T-cell (primary cell): ENCODE measurements around the gene ASB13. TPM values are rescaled to one million over a fixed set of nuclear protein-coding genes. Genes with fewer than 3 reads are reported as not detected.

ENCODE experiments used
- ATAC-seq, 4 experiments: fragments of 200-7000 bp in 3 of 4; fragments of 150-1000 bp in 1 of 4; cut with Tn5 transposase; replicated peaks in 1 of 4; 1 replicate in 3 of 4; 2 replicates in 1 of 4; pipeline ENCODE4 v1.10.0; 2021; ENCODE audit warnings: moderate library complexity in 3 of 4, mild to moderate bottlenecking in 2 of 4, moderate number of reproducible peaks in 1 of 4
- CTCF ChIA-PET, 2 donors: fragments of 300-600 bp; sonication (Branson Sonifier 250); formaldehyde crosslinking; loops; one replicate each; lab custom pipeline; 2022; ENCODE audit warnings: antibody characterized with exemption in 2 of 2; lab: Charles Lee
- POLR2A ChIA-PET, 2 donors: fragments of 300-600 bp; sonication (Branson Sonifier 250); formaldehyde crosslinking; loops; one replicate each; lab custom pipeline; 2022; ENCODE audit warnings: antibody characterized with exemption in 2 of 2; lab: Charles Lee
- DNase-seq, 35 experiments: peaks; one replicate each; pipeline versions ENCODE4 v3.0.0 to v3.0.0-alpha.2; 2013 to 2023
- H3K27ac ChIP-seq: one replicate; pipeline ENCODE4 v1.5.1; 2013; ENCODE audit warnings: low read length
- H3K27me3 ChIP-seq, 2 experiments: replicated peaks in 1 of 2; 1 replicate in 1 of 2; 2 replicates in 1 of 2; pipeline versions ENCODE4 v1.6.1 to v1.7.0; 2013; ENCODE audit warnings: low read length in 1 of 2, mixed read lengths in 1 of 2; ENCODE audit not compliant: control insufficient read depth in 2 of 2, insufficient read depth in 2 of 2; ENCODE audit errors: extremely low read depth in 1 of 2
- H3K36me3 ChIP-seq, 2 donors: 1 replicate in 1 of 2; 2 replicates in 1 of 2; pipeline versions ENCODE4 v1.6.1 to v1.7.0; 2013; ENCODE audit warnings: low read length in 1 of 2; ENCODE audit not compliant: control insufficient read depth in 2 of 2, insufficient read depth in 1 of 2; ENCODE audit errors: extremely low read depth in 1 of 2
- H3K4me1 ChIP-seq, 2 experiments: 1 replicate in 1 of 2; 2 replicates in 1 of 2; pipeline versions ENCODE4 v1.6.1 to v1.7.0; 2013; ENCODE audit warnings: low read length in 2 of 2, mixed read lengths in 1 of 2; ENCODE audit not compliant: insufficient read depth in 2 of 2, control insufficient read depth in 1 of 2; ENCODE audit errors: extremely low read depth in 1 of 2
- H3K4me3 ChIP-seq, 2 donors: 1 replicate in 1 of 2; 2 replicates in 1 of 2; pipeline versions ENCODE4 v1.5.1 to v1.7.0; 2013; ENCODE audit warnings: mild to moderate bottlenecking in 2 of 2, low read length in 1 of 2, moderate library complexity in 1 of 2; ENCODE audit not compliant: control insufficient read depth in 1 of 2; ENCODE audit errors: extremely low read depth in 1 of 2
- H3K9me3 ChIP-seq: 2 replicates; pipeline ENCODE4 v1.7.0; 2013
- H3K27ac Mint-ChIP-seq, 2 donors: one replicate each; pipeline ENCODE4 v1.8.0; 2020 to 2021; ENCODE audit warnings: mild to moderate bottlenecking in 2 of 2, mixed read lengths in 2 of 2
- H3K27me3 Mint-ChIP-seq, 2 donors: one replicate each; pipeline ENCODE4 v1.8.0; 2021 to 2022; ENCODE audit warnings: mixed read lengths in 2 of 2
- H3K36me3 Mint-ChIP-seq: one replicate; pipeline ENCODE4 v1.8.0; 2021; ENCODE audit warnings: mixed read lengths
- H3K4me1 Mint-ChIP-seq, 3 donors: one replicate each; pipeline ENCODE4 v1.8.0; 2020 to 2022; ENCODE audit warnings: mixed read lengths in 3 of 3, mild to moderate bottlenecking in 1 of 3
- H3K4me3 Mint-ChIP-seq, 3 donors: one replicate each; pipeline ENCODE4 v1.8.0; 2020 to 2022; ENCODE audit warnings: mild to moderate bottlenecking in 3 of 3, mixed read lengths in 3 of 3, moderate library complexity in 3 of 3
- H3K9me3 Mint-ChIP-seq, 3 donors: one replicate each; pipeline ENCODE4 v1.8.0; 2020 to 2022; ENCODE audit warnings: mixed read lengths in 3 of 3
- WGBS: methylation state at CpG from one replicate; pipeline ENCODE4 v1.1.5; 2013; ENCODE audit warnings: missing lambda C conversion rate; ENCODE audit not compliant: insufficient coverage; 5-methylcytosine and 5-hydroxymethylcytosine counted together
- total RNA-seq, 35 experiments: library from RNA in 6 of 35; stranded (reverse) in 6 of 35; fragments of 120-200 nt in 1 of 35; gene quantifications; one replicate each; pipeline versions ENCODE4 v1.2.1 to v1.2.4 and lab custom pipeline; 2013 to 2026

Gene ASB13
- total RNA-seq, 5 donors from 2014 or later (not counting 1 experiment from before 2014, with no cell fraction given), result 9.4 to 22.8 (median 14.1) TPM

- Mint-ChIP-seq H3K4me3 (peak overlapping the region; percentile 96 to 99 (median 97)), H3K27me3 (no peaks in the 10 kb centered on the region), H3K36me3 (peaks cover 4% of the 10 kb centered on the region), H3K27ac (peak overlapping the region; percentile 97 to 98), H3K9me3 (no peaks in the 10 kb centered on the region), H3K4me1 (peaks cover 41 to 51% (median 48%) of the 10 kb centered on the region in 3 donors)
- WGBS, result under 1% methylated on average over 74 of the region's 77 CpGs
- no peaks in the 10 kb centered on the region for H3K9me3 ChIP-seq
- POLR2A ChIA-PET, result no interaction called here
- H3K27ac ChIP-seq, result peak overlapping the region; percentile 81
- peaks cover 18% of the 10 kb centered on the region in 2 experiments for H3K4me1 ChIP-seq
- DNase-seq, result peak; percentile 34 to 80 (median 53)
- CTCF ChIA-PET, result interaction anchor here in 1 of 2 donors (0.6 to 1.6 kb wide), 2 partner anchors 23 to 24 kb away, joined by 3 to 5 read pairs; no protein-coding TSS in a partner anchor
- H3K4me3 ChIP-seq, result peak overlapping the region; percentile 61 to 97
- peaks cover 0 to 4% of the 10 kb centered on the region in 2 donors for H3K36me3 ChIP-seq
- H3K27me3 ChIP-seq, result no peaks in the 10 kb centered on the region
- peak; percentile 57 to 69 (median 62) for ATAC-seq
Observed at GRCh38 chr10:5684971-5685763, 18.8 kb upstream of the ASB13 start.

GRCh38 chr10:5684318-5684970, 18.0 kb upstream of the ASB13 start, which contains the start of gene TASOR2:
Gene TASOR2, plus strand, starts transcription at chr10:5684838. Its CDS starts 35,805 bp downstream, at chr10:5720643.
- peak; percentile 84 to 90 (median 89) for ATAC-seq
- peaks cover 17 to 18% of the 10 kb centered on the region in 2 experiments for H3K4me1 ChIP-seq
- peaks cover 0 to 4% of the 10 kb centered on the region in 2 donors for H3K36me3 ChIP-seq
- Mint-ChIP-seq H3K9me3 (no peaks in the 10 kb centered on the region), H3K4me1 (peaks cover 40 to 51% (median 46%) of the 10 kb centered on the region in 3 donors), H3K36me3 (peaks cover 4% of the 10 kb centered on the region), H3K4me3 (peak within 1 kb of the TSS; percentile 96 to 99 (median 97)), H3K27me3 (no peaks in the 10 kb centered on the region), H3K27ac (peak within 1 kb of the TSS; percentile 97 to 98)
- peak within 1 kb of the TSS; percentile 61 to 97 for H3K4me3 ChIP-seq
- peak; percentile 88 to 97 (median 93) for DNase-seq
- H3K27me3 ChIP-seq, result no peaks in the 10 kb centered on the region
- ChIA-PET POLR2A (interaction anchor here (0.6 to 0.7 kb wide), 3 partner anchors 15 to 89 kb away, joined by 3 to 5 read pairs (median 3); no protein-coding TSS in a partner anchor), CTCF (interaction anchor here in 1 of 2 donors (0.6 to 1.6 kb wide), 2 partner anchors 25 to 1727 kb away, joined by 4 to 5 read pairs; no protein-coding TSS in a partner anchor)
- H3K27ac ChIP-seq, result peak within 1 kb of the TSS; percentile 81
- H3K9me3 ChIP-seq, result no peaks in the 10 kb centered on the region
- 2% methylated on average over 51 of the region's 54 CpGs for WGBS

- 50% methylated on average over 1 of the region's 3 CpGs for WGBS
- peaks cover 0 to 6% of the 10 kb centered on the region in 2 experiments for H3K27me3 ChIP-seq
- Mint-ChIP-seq H3K4me1 (peaks cover 29 to 37% (median 35%) of the 10 kb centered on the region in 3 donors), H3K27me3 (peaks cover 3 to 12% of the 10 kb centered on the region in 2 donors), H3K36me3 (no peaks in the 10 kb centered on the region), H3K9me3 (no peaks in the 10 kb centered on the region), H3K4me3 (peak overlapping the region in 1 of 3 donors; percentile 0), H3K27ac (peak overlapping the region in 1 of 2 donors; percentile 1)
- ChIA-PET CTCF (interaction anchor here in 1 of 2 donors (0.6 kb wide), 1 partner anchor 9 kb away, joined by 3 read pairs; no protein-coding TSS in a partner anchor), POLR2A (interaction anchor here (0.6 kb wide), 2 partner anchors 9 to 12 kb away, joined by 3 to 13 read pairs; no protein-coding TSS in a partner anchor)
- H3K36me3 ChIP-seq, result no peaks in the 10 kb centered on the region
- no peak overlapping the region for H3K4me3 ChIP-seq
- DNase-seq (no peak), ATAC-seq (no peak)
- peaks cover 10 to 18% of the 10 kb centered on the region in 2 experiments for H3K4me1 ChIP-seq
- no peak overlapping the region for H3K27ac ChIP-seq
- H3K9me3 ChIP-seq, result no peaks in the 10 kb centered on the region
Observed at GRCh38 chr10:5683065-5683464, 16.7 kb upstream of the ASB13 start.

GRCh38 chr10:5681930-5682329, 15.5 kb upstream of the ASB13 start:
- H3K4me3 ChIP-seq, result no peak overlapping the region
- H3K27me3 ChIP-seq, result peaks cover 0 to 13% of the 10 kb centered on the region in 2 experiments
- no peak overlapping the region for H3K4me3 Mint-ChIP-seq
- peaks cover 2 to 14% of the 10 kb centered on the region in 2 experiments for H3K4me1 ChIP-seq
- H3K9me3 ChIP-seq, result no peaks in the 10 kb centered on the region
- DNase-seq (no peak), ATAC-seq (no peak)
- H3K27ac Mint-ChIP-seq, result no peak overlapping the region
- H3K36me3 Mint-ChIP-seq, result no peaks in the 10 kb centered on the region
- no peak overlapping the region for H3K27ac ChIP-seq
- H3K36me3 ChIP-seq, result no peaks in the 10 kb centered on the region
- peaks cover 19 to 26% (median 24%) of the 10 kb centered on the region in 3 donors for H3K4me1 Mint-ChIP-seq
- WGBS, result no CpG with 5 or more reads among the region's 5 CpGs
- no peaks in the 10 kb centered on the region for H3K9me3 Mint-ChIP-seq
- H3K27me3 Mint-ChIP-seq, result peaks cover 9 to 21% of the 10 kb centered on the region in 2 donors
- POLR2A ChIA-PET, result interaction anchor here in 1 of 2 donors (1.1 kb wide), 1 partner anchor 17 kb away, joined by 3 read pairs; no protein-coding TSS in a partner anchor
- CTCF ChIA-PET, result interaction anchor here (0.5 to 0.6 kb wide), 2 partner anchors 10 to 69 kb away, joined by 3 read pairs; no protein-coding TSS in a partner anchor

GRCh38 chr10:5679606-5680005, 13.2 kb upstream of the ASB13 start:
- no peak overlapping the region for H3K4me3 Mint-ChIP-seq
- peaks cover 8 to 9% (median 9%) of the 10 kb centered on the region in 3 donors for H3K4me1 Mint-ChIP-seq
- no peak overlapping the region for H3K27ac Mint-ChIP-seq
- H3K36me3 ChIP-seq, result no peaks in the 10 kb centered on the region
- WGBS, result no CpG with 5 or more reads among the region's 2 CpGs
- H3K27me3 ChIP-seq, result peaks cover 0 to 15% of the 10 kb centered on the region in 2 experiments
- POLR2A ChIA-PET, result no interaction called here
- no peak for DNase-seq
- ATAC-seq, result no peak
- CTCF ChIA-PET, result interaction anchor here (0.6 to 0.8 kb wide), 2 partner anchors 11 to 281 kb away, joined by 4 to 13 read pairs; no protein-coding TSS in a partner anchor
- no peaks in the 10 kb centered on the region for H3K4me1 ChIP-seq
- H3K27ac ChIP-seq, result no peak overlapping the region
- H3K9me3 Mint-ChIP-seq, result peaks cover 0 to under 1% (median 0%) of the 10 kb centered on the region in 3 donors
- H3K36me3 Mint-ChIP-seq, result peaks cover 1% of the 10 kb centered on the region
- H3K27me3 Mint-ChIP-seq, result peaks cover 14 to 29% of the 10 kb centered on the region in 2 donors
- no peak overlapping the region for H3K4me3 ChIP-seq
- no peaks in the 10 kb centered on the region for H3K9me3 ChIP-seq
